ENCODE data around the gene SNX6.
"Not testable (repeated sequence)": the region's sequence is repeated elsewhere in the genome, so short reads cannot be mapped to it uniquely, and the experiment has no call there.

The SNX6 gene

GRCh38 chr14:34524216-34524615, 105.7 kb downstream of the SNX6 start:
- FAIRE-seq; DNase-seq (ENCODE audit: low spot score): not testable (repeated sequence)

DNA sequence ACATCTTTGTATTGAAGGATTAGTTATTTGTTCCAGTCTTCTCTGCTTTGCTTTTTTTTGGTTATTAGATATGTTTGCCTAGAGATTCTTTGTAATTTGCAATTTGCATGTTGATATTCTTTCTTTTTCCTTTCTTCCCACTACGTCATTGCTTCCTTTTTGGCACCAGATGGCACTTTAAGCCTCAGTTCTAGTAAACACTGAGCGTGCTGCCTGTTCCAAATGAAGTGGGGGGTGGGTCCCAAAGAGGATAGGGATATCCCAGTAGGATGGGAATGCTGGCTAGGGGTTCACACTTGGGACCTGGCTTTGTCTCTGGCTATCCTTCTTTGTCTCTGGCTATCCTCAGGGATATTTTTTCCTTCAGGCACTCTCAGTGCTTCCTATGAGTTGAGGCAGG, 107.5 kb downstream of the SNX6 start:
- FAIRE-seq: no peak
- DNase-seq (ENCODE audit: low spot score): no peak

DNA sequence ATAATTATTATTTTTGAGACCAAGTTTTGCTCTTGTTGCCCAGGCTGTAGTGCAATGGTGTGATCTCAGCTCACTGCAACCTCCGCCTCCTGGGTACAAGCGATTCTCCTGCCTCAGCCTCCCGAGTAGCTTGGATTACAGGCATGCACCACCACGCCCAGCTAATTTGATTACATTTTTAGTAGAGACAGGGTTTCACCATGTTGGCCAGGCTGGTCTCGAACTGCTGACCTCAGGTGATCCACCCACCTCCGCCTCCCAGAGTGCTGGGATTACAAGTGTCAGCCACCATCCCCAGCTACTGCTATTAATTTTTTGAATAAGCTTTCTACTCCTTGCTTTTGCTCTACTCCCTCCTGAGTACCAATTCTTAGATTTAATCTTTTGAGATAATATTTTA, 108.9 kb downstream of the SNX6 start:
- DNase-seq (ENCODE audit: low spot score); FAIRE-seq: not testable (repeated sequence)

- FAIRE-seq; DNase-seq (ENCODE audit: low spot score): not testable (repeated sequence)
Observed at GRCh38 chr14:34520304-34520970, 109.5 kb downstream of the SNX6 start.
